HG02571 (cell line): ENCODE data around the gene SAMMSON.

Source experiments
- ATAC-seq: cut with Tn5 transposase; IDR thresholded peaks from one replicate; pipeline ENCODE4 v1.9.1; 2021; ENCODE audit warnings: mild to moderate bottlenecking, moderate library complexity; ENCODE audit not compliant: unreplicated experiment

The SAMMSON gene

DNA sequence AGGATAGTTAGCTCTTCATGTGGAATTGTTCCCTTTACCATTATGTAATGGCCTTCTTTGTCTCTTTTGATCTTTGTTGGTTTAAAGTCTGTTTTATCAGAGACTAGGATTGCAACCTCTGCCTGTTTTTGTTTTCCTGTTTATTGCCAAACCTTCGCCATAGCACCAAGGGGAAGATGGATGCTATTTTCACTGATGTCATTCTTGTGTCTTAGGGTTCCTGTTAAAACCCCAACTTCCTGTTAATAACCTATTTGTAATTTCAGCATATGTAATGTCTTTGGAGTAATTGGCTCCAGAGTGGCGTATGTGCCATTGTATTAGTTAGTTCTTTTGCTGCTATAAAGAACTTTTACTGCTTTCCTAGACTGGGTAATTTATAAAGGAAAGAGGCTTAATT lies 10.8 kb downstream of the SAMMSON start:
- no peak for ATAC-seq

DNA sequence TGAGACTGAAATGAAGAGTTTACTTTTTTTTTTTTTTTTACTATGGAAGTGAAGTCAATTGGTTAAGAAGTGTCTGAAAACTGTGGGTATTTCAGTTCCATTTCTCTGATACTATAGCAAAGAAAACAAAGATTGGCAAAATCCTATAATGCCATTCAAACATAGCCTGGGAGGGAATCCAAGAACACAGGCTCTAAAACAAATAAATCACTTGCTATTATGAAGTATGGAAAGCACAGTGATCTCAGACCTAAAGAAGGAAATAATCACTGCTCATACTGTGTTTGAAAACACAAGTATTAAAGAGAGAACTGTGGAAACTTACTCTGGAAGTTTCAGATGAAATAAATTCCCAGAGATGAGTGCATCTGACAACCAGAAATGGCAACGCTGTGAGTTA lies 12.0 kb downstream of the SAMMSON start:
- no peak for ATAC-seq

DNA sequence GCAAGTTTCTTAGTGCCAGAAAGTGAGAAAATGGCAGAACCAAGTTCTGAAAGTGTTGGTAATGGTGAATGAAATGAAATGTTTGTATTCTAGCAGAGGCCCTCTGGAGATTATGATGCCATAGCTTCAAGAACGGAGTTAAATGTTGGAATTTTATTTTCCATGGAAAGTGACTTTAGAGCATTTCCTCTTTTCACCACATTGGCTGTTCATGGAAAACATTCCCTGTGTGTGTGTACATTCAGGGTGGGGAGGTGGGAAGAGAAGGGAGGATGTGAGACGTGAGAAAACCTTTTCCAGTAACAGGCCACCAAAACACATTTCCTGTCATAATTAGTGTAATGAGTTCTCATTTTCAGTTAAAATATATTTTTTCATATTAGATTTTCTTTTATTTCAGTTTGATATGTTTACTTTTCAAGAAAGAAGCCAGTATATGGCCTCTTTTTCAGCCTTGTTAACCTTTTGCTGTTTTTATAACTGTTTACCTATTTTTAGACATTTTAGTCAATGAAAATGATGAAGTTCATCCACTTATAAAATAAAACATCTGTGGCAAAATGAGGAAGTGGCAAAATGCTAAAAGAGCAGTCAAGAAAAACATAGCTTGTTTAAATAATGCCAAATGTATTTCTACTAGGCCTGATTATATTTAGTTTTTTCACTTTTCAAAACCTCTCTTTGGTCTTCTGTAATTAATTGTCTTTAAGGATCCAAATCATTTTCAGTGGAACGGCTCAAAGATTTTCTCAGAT lies 21.6 kb downstream of the SAMMSON start:
- ATAC-seq: no peak

DNA sequence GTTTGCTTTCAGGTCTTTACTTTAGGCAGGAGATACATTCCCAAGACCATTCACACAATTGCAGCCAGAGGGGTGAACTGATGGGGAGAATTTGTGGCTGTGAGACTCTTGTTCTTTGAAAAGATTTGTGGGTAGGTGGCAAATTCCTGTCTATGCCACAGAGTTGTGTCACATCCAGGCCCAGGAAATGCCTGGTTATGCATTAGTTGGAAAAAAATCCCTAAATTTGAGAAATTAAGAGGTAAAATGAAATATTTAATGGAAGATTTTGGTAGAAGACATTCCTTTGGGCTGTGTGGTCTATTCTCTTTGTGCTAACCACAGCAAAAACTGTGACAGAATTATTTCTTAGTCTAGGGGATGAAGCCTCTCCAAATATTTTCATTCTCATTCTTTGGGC lies 28.8 kb downstream of the SAMMSON start:
- no peak for ATAC-seq

DNA sequence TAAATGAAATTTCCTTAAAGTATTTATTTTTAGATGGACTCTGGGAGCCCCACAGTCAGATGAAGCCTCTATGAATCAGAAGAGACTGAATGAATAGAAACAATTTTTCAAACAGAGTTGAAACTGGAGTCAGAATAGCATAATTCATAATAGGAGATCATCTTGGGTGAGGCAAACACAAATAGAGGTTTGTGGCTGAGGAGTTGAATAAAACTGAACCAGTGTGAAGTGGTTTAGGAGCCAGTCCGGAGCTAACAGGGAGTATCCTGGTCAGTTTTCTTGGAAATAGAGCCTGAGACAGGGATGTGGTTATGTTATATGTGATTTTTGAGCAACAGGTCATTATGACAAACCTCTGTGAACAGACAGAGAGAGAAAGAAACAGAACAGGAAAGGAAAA lies 39.2 kb downstream of the SAMMSON start:
- no peak for ATAC-seq

DNA sequence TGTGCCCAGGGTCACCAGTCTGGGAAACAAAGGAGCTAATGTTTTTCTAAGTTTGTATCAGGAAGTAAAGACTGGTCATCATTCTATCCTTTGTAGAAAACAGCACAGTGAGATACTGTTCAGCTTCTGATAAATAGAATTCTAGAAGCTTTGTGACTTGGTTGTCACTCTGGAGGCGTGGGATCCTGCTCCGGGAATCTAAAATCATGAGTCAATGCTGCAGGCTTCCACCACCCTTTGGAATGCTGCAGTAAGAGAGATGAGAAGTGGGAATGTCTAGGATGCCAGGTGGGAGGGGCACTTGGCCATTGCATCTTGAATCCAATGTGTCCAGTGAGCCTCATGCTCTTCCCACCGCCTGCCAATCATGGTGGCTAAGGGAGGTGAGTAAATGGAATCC lies 40.9 kb downstream of the SAMMSON start:
- no peak for ATAC-seq

DNA sequence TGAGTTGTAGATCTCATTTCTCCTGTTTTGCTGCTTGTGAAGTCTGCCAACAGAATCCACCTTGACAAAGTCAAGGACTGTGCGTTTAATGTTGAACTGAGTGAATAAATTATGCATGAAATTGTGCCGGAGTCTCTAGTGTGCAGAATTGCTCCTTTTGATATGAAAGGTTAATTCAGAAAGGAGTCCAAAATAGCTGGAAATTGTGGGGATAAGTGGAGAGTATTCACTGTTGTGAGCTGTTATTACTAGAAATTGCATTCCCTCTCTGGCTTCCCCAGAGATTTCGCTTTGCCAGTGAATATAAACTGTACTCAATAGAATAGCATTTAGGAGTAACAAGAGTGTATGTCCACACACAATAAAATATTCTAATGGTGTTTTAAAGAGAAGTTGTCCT lies 43.1 kb downstream of the SAMMSON start:
- ATAC-seq: no peak

DNA sequence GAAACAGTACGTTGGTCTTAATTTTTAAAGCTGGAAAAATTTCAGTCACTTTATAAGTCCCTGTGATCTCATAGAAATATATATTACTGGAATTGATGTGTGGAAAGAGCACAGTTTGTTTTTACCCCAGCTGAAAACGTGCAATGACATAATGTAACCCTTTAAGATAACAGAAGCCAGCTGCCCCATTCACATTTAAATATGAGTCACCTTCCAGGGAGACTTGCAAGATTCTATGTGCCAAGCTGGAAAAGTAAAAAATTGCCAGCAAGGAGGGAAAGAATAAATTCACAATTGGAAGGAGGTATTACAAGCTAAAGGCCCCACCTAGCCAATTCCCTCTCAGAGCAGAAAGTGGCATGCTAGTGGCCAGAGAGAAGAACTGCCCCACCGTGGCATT lies 50.2 kb downstream of the SAMMSON start:
- ATAC-seq: no peak

DNA sequence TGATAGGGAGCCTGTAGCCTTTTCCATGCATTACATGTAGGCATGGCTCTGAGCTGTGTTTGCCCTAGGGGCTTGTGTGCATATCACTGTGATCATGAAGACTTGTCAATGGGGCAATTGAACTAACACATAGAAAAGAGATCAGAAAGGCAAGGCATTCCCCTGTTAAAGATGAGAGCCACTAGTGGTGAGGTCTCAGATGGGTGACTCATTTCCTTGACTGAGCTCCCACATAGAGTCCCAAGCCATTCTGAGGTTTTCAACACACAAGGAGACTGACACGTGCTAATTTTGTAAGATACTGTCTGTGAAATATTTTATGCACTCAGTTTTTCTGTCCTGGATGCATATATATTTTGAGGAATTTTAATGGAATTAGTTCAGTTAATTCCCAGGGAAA lies 53.8 kb downstream of the SAMMSON start:
- ATAC-seq: no peak

DNA sequence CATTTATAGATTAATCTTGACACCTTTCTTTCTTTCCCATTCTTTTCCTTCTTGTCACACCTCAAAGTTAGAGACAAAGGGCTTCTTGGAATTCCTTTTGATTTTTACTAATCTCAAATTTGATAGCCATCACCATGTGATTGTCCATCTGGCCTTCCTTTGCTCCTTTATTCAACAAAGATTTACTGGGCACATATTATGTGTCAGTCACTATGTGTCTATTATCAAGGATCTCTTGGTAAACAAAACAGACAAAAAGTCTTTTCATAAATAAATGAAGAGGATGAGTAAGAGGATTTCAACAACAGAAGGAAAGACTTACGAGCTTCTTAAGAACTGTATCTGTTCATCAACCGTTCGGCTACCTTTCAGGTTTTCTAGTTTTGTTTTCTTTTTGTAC lies 56.5 kb downstream of the SAMMSON start:
- ATAC-seq: no peak

DNA sequence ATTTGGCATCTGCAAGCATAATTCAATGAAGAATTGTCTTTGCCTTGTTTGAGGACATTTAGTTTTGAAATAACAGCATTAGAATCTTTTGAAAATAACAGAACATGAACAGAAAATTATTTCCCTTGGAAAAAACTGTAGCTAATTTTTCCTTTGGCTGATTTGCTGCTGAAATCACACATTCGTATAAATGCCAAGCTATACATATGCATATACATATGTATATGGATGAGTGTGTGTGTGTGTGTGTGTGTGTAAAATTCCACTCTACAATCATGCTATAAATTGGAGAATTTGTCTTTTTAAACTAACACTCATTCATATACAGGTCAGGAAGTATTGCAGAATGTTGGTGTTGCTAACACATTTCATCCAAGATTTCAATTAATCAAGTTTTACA lies 57.9 kb downstream of the SAMMSON start:
- ATAC-seq: no peak

DNA sequence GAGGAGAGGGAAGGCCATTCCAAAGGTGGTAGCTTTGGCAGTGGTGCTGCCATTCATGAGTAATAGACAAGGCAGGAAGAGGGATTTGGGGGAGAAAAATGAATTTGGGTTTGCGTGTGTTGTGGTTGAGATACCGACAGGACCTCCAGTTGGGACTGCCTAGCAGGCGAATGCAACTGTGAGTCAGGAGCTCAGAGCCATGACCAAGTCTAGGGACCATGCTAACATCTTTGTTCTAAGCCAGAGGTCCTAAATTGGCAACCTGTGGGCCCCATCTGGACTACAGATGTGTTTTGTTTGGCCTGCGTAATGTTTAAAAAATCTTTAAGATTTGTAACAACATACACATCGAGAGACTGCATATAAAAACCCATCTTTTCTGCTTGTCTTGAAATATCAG lies 61.6 kb downstream of the SAMMSON start:
- no peak for ATAC-seq

DNA sequence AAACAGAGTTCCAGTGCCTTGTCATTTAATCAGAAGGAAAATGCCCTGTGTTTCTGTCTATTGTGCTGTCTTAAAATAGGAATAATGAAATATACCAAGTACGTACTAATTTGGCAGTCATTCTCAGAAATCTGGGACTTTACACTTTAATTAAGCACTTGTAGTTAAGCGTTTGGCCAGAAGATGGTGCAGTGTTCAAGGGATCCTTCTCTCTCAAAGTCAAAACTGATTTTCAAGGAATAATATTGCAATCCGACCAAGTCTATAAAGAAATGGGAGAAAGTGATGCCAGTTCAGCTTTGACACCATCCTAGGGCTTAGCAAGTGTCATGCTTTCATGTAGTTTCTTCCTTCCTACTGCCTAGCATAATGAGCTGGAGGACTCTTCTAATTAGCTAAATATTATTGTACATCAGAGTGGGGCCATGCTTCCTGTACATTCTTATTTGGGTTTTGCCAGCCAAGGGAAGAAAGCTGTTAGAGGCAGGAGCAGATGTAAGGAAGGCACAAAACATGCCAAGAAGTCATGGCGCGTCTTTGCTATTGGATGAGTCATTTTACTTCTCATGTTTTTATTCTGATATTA lies 64.8 kb downstream of the SAMMSON start:
- ATAC-seq: no peak

DNA sequence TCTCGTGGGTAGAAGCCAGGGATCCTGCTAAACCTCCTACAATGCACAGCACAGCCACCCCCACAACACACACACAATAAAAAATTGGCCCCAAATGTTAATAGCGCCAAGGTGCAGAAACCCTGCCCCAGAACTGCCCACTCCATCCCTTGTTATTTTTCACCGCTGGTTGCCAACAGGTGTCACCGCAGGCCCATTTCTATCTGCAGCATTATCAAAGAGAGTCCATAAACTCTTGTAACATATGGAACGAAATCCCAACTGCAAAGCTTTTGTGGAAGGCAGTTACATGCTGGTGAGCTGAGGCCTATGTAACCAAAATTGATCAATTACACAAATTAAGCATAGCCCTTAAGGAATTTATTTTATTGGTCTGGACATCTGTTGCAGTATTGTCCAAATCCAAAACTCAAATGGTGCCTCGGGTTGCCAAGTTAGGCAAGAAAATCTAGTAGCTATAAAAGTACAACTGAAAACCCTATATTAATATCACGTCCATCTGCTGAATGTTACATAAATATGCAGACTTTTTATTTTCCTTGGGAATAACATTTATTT lies 66.2 kb downstream of the SAMMSON start:
- no peak for ATAC-seq

DNA sequence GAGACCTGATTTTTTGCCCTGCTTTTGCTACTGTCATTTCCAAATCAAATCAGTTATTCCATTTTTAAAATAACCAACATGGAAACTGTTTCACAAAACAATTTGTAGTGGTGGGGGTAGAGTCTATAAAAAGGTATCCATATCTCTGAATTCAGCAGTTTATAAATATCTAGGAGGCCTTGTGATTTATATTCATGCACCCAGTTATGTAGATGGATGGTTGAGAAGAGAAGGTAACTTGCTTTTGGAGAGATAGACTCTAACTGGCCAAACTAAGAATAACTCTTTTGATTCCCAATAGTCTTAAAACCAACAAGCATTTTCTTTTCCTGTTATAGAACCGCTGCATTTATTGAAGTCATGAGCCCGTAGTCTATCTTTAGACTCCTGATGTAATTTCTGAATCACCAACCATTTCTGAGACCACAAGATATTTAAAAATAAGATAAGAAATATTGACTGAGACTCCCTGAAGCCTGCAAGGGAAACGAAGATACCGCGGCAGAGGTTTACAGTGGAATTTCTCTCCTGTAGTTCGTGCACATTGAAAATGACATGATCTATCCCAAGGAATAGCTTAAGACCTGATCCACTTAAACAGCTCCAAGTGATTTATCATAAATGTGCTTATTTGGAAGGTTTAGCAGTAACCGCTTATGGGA lies 68.5 kb downstream of the SAMMSON start:
- ATAC-seq: no peak

DNA sequence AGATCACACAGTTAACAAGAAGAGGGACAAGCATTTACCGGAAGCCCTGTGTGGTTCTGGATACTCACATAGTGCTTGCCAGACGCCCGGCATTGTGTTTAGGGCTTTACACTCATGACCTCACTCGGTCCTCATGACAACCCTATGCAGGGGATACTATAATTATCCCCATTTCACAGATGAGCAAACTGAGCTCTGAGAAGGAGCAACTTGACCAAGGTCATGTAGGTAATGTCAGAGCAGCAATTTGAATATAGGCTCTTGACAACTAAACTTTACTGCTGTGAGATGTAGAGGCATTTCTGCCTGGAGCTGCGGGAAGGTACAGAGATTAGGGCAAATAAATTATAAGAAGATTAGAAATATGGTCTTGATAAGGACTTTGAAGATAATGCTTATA lies 70.0 kb downstream of the SAMMSON start:
- ATAC-seq: no peak

DNA sequence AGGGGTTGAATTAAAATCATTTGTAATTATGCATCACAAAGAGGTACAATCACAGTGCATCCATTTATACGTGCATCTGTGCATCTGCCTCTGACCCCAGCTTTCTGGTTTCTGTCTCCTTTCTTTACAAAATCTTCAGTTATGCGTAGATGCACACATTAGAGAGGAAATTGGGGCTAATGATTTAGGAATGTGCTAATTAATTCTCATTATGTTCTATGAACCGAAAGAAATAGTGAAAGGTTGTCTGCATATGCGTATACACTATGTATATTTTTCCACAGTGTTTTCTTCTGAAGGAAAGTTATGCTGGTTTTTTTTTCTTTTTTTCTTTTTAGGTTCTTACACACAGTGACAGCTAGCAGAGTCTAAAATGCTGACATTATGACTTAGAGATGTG lies 71.6 kb downstream of the SAMMSON start:
- no peak for ATAC-seq

DNA sequence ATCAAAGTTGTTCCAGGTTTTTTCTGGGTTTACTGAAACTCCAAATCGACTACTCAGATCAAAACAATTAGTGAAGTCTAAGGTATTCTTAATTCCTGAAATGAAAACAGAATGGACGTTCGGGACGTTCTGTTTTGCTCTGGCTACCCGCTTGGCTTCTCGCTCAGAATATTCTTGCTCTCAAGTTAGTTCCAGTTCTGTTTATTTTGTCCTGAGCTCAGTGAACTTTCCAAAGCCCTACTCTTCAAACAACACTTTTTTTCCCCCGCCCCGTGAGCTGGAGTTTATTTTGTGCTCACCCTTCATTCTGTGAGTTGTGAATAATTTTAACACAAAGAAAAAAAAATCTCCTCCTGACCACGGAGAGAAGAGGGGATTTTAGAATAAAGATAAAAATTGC lies 72.6 kb downstream of the SAMMSON start:
- ATAC-seq: no peak

DNA sequence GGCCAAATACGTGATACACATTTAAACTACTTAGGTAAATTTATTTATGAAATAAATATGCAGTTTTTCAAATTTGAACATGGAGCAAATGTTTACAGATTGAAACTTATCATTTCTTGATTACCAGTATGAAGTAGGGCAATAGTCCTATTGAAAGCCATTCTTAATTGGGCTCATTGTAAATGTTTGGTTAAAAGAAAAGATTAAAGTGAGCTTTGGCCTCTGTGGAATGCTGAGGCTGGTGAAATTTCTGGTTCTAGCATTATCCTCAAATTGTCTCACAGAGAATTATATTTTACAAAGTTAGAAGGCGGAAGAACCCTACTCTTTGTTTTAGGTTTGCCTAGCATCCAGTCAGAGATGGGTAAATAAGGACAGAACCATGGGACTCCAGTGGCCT lies 73.2 kb downstream of the SAMMSON start:
- ATAC-seq: no peak

DNA sequence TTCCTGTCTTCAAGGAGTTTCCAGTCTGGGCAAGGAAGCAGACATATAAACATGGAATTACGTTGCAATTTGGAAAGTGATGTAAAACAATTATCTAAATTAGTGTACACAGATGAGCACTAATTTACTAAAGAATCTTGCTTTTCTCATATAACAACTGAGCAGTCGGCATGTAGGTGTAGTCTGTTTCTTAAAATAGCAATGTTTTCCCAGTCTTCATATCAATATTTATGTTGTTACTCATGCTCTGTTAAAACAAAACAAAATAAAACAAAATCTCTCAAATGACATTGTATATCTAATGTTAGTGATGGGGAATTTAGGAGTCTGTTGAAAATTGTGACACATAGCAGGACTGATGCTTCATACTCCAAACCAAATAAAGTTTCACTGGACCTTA lies 75.6 kb downstream of the SAMMSON start:
- no peak for ATAC-seq

DNA sequence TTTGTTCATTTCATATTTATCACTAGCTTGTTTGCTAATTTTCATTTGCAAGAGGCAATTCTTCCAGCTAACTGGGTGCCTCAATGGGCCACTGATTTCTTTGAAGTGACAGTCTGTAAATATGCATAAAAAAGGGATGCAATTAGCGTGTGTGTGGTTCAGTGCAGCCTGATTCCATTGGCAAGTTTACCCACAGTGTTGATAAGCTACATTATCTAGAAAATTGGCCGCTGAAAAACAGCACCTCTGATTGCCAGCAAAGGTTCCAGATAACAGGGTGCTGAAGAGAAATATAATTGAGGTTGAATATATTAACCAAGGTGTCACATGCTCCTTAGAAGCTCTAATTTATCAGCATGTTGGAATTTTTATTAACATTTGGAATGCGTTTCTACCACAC lies 76.9 kb downstream of the SAMMSON start:
- no peak for ATAC-seq

DNA sequence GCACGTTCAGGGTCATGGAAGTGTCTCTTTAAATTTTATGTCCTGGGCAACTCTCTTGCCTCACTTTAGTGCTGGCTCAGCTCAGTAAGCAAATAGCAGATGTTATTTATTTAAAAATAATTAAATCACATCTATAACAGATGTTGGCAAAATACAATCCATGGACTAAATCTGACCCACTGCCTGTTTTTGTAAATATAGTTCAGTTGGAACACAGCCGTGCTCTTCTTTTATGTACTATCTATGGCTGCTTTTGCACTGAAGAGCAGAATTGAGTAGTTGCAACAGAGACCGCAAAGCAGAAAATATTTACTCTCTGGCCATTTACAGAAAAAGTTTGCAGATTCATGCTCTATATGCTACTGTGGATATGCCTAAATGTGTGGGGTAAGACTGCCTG lies 79.2 kb downstream of the SAMMSON start:
- ATAC-seq: no peak
